Fibroblast of skin of scalp (primary cell): ENCODE results near the gene TET3. TPM values are rescaled to one million over a fixed set of nuclear protein-coding genes. Genes with fewer than 3 reads are reported as not detected.
"Not testable (repeated sequence)": the region's sequence is repeated elsewhere in the genome, so short reads cannot be mapped to it uniquely, and the experiment has no call there.

Experiments used
- DNase-seq: peaks from one replicate; pipeline ENCODE4 v3.0.0-alpha.2; 2013
- polyA plus RNA-seq, 2 experiments: library from polyadenylated mRNA; unstranded; fragments of 120-200 nt; gene quantifications; one replicate each; pipeline ENCODE4 v1.2.1, GENCODE V29; 2013; ENCODE audit not compliant: insufficient read length in 2 of 2

TET3 gene
- polyA plus RNA-seq (2013, experiment 1 of 2; ENCODE audit: insufficient read length), result 8.9 TPM
- 9.2 TPM for polyA plus RNA-seq (2013, experiment 2 of 2; ENCODE audit: insufficient read length)

GRCh38 chr2:73984203-73984921 is at the start of gene TET3:
Gene TET3 (plus strand): TSS chr2:73984910. CDS start chr2:73986404, 1,494 bp downstream.
- peak; percentile 27 for DNase-seq

- no peak for DNase-seq
Measured at GRCh38 chr2:73935641-73936040, 49.1 kb upstream of the TET3 start.

DNA sequence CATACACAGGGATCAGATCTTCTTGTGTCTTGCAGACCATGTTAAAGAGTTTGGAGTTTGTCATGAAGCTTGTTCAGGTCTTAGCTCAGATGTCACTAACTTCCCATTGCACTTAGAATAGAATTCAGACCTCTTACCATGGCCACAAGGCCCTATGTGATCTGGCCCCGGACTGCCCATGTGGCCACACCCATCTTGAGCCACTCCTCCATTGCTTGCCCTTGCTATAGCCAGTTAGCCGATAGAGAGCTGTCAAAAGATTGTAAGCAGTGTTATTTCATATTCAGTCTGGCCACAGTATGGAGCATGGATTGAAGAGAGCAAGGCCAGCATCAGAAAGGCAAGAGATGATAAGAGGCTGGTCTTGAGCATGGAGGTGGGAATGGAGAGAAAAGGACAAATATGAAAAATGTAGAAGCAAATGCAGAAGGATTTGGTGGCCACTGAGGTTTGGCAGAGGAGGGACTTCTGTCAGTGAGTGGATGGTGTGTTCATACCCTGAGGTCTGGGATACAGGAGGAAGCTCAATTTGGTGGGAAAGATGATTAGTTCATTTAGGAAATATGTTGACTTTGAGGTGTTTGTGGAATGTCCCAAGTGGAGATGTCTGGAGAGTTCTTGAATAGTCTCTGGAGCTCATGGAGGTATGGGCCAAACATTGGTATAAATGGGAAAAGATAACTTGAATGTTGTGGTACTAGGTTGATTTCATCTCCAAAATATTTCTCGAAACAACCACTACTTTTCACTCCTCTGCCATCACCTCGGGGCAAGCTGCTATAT is 47.4 kb upstream of the TET3 start:
- DNase-seq, result peak; percentile 63

DNA sequence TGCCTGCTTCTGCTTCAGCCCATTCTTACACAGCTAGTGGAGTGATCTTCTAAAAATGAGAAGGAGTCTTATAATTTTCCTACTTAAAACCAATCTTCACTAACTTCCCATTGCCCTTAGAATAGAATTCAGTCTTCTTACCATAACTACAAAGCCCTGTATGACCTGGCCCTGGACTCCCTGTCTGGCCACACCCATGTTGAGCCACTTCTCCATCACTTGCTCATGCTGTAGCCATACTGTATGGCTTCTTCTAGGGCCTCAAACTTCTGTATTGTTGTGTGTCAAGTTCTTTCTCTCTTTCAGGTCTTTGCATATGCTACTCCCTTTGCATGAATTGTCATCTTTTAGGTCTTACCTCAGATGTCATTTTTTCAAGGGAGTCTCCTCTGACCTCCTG is 46.8 kb upstream of the TET3 start:
- DNase-seq, result no peak

GRCh38 chr2:73938718-73939352 is 45.9 kb upstream of the TET3 start:
- DNase-seq, result peak; percentile 84

- no peak for DNase-seq
Measured at GRCh38 chr2:73939419-73939818, 45.3 kb upstream of the TET3 start.

GRCh38 chr2:73940066-73940465 is 44.6 kb upstream of the TET3 start:
- DNase-seq, result not testable (repeated sequence)

DNA sequence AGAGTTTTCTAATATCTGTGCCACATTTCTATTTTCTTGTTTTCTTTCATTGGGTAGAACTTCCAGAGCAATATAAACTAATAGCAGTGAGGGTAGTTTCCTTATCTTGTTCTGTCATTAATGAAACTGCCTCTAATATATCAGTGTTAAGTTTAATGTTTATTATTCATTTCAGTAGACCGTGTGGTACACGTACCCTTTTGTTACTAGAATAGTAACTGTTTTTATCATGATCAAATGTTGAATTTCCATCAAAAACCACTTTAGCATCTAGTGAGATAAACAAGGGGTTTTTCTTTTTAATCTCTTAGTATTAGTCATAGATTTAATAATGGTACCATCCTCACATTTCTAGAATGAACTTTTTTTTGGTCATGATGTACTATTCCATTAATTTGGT is 42.0 kb upstream of the TET3 start:
- DNase-seq, result no peak

DNA sequence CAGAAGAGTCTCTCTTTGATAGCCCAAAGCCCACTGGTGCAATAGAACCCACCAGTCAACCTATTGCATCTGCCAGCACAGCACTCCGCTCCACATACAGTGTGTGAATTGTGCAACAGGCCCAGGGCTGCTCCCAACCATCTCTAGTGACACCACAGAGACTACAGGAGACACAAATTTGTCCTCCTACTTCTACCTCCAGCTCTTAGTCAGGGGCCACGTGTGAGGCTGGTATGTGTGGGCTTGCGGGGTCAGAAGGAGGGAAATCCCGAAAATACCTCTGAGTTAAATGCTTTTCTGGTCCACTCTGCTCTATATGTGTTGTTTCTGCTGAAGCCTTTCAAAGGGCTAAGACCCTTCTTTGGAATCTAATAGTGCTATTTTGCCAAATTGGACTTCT is 40.0 kb upstream of the TET3 start:
- no peak for DNase-seq

DNA sequence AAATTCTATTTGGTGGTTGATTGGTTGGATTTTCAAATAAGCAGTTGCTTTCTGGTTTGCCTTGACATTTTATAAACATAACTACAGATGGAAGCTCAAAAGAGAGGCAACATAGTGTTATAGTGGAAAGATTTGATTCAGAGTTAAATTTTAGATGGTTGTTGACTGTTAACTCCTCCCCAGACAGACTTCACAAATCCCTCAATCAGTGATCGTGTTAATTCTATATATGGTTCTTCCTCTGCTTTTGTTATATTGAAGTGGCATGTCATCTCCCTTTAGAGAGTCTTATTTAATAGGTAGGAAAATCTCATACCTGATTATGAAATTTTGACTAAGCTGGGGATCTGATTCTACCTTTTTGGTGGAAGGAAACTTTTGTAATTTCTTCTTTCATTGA is 38.5 kb upstream of the TET3 start:
- no peak for DNase-seq

DNA sequence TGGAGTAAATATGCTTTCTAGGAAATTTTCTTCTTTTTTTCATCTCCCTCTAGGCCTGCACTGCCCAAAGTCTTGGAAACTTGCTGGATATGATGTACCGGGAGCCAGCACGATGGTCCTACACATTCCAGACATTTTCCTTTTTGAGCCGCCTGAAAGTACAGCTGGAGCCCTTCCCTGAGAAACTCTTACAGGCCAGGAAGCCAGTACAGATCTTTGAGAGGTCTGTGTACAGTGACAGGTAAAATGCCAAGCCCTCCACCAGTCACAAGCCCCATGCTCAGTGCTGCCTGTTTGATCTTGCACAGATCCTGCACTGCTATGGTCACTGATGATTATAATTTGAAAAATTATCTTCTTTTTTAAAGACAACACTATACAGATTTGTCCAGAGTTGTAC is 38.0 kb upstream of the TET3 start:
- DNase-seq, result no peak

GRCh38 chr2:73947412-73948018 is 37.2 kb upstream of the TET3 start:
- DNase-seq, result no peak

DNA sequence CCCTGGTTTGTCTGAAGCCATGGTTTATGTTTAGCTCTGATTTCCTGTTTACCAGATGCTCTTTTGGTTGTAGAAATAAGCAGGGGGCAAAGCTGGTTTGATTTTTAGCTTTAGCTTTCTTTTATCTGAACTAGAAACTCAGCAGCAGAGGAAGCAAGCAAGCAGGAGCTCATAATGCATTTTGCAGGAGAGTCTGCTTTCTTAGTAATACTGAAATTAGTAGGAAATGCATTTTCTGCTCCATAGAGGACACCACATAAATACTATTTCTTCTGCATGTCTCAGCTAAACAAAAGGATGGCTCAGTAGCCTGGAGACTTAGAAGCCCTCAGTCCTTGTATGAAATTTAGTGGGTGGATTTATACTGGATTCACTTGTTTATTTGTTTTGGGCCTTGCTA is 34.9 kb upstream of the TET3 start:
- DNase-seq, result no peak

DNA sequence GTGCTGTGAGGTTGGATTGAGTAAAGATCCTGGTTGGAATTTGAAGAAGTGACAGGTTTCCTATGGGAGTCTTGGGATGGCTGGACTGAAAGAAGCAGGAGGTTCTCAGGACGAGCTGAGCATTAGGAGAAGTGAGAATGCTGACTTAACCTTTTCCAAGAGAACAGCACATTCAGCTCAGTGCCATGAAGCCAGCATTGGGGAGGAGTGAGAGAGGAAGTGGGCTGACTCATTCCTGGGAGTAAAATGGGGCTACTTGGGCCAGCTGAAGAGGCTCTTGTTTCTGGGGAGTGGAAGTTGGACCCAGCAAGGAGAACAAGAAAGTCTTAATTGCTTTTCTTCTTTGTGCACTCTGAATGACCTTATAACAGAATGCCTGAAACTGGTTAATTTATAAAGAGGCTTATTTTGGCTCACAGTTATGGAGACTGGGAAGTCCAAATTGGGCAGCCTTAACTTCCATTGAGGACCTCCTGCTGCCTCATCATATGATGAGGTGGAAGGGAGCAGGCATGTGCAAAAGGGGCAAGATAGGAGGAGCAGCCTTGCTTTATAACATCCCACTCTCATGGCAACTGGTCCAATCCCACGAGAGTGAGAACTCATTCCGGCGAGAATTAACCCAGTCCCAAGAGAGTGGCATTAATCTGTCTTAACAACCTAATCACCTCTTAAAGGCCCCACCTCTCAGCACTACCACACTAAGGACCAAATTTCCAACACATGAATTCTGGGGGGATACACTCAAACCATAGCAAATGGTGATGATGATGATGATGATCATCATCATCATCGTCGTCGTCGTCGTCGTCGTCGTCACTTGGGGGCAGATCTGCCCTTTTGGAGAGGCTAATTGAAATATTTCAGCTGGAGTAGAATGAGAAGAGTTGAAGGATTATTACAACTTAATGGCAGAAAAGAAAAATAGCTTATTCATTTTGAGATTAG is 31.9 kb upstream of the TET3 start:
- DNase-seq, result peak; percentile 6

DNA sequence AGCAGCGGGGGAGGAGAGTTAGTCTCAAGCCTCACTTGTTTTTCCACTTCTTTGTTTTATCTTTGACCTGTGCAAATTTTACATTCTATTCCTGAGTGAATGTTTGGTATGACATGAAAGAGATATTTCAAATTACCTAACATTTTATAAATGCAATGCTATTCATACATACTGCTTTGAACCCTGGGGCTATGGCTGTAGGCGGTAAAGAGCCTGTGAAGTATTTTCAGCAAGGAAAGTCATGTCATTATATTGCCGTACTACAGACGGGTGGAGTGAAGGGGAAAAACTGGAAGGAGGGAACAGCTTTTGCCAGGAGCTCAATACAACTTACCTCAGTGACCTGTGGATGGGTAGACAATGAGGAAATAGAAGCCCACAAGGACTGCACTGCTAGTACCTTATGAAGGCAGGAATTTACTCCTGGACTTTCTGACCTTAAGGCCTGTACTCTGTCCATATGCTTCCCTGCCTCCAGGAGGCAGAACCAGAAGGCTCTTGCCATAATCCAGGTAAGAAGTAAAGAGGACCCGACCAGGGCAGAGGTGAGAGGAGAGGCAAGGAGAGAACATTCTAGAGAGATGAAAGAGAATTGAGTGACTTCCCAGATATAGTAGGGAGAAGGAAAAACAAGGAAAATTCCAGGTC is 28.4 kb upstream of the TET3 start:
- DNase-seq, result no peak

- no peak for DNase-seq
Measured at GRCh38 chr2:73961274-73961673, 23.4 kb upstream of the TET3 start.

DNA sequence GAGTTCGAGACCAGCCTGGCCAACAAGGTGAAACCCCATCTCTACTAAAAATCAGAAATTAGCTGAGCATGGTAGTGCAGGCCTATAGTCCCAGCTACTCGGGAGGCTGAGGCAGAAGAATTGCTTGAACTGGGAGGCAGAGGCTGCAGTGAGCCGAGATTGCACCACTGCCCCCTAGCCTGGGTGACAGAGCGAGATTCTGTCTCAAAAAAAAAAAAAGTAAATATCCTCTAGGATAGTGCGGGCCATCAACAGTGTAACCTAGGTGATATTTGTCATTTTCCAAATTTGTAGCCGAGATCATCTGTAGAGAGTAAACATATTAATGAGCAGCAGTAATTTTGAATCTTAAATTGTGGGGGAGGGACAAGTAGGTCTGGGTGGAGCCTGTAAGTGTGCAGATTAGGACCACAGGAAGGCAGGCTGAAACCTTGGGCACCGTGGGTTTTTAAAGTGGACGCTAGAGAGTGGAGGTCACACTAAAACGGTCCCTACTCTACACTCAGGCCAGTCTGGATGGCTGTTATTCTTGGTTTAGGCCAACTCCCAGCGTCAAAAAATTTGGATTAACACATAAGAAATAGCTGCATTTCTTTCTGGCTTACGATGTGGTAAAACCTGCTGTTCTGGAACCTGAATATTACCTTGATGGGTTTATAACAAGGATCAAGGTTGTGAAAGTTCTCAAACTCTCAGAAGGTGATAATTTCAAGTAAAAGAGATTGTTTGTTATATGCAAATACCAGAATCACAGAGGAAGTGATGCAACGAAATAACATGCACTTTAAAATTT is 22.7 kb upstream of the TET3 start:
- DNase-seq, result no peak

DNA sequence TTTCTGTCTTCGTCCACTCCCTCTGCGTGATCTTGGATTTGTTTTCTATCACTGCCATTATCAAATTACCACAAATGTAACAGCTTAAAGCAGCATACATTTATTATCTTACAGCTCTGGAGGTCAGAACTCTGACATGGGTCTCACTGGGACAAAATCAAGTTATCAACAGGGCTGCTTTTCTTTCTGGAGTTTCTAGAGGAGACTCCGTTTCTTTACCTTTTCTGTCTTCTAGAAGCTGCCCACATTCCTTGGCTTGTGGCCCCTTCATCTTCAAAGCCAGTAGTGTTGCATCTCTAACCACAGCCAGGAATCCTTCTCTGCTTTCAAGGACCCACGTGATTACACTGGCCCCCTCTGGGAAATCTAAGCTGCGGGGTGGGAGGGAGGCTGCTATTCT is 21.9 kb upstream of the TET3 start:
- no peak for DNase-seq

DNA sequence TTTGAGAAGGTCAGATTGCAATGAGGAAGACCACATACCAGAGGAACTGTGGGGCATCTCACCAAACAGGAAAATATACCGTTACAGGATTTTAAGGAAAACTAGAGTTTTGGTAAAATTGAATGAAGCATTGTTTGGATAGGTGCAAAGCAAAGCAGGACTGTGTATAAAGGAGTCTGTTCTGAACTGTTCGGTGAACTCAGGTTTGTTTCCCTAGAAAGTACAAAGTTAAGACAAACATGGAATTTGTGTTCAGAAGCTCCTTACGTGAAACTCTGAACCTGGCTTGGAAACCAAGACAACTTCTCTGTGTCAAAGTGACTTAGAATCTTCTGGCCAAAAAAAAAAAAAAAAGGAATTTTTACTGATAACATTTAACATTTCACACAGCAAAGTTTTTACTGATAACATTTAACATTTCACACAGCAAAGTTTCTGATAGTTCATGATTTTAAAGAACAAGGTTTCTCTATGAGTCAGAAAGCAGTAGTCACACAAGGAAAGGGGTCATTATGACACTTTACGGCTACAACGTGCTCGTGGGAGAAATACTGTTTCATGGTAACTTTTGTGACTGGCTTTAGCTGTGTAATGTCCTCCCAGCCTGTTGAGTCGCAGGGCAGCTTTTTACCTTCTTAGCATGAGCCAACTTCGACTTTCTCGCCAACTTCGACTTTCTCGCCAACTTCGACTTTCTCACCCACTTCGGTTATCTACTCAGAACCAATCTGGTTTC is 21.2 kb upstream of the TET3 start:
- no peak for DNase-seq

- DNase-seq, result no peak
Measured at GRCh38 chr2:73964223-73964622, 20.5 kb upstream of the TET3 start.
